Neural cell (in vitro differentiated cells): ENCODE data around the gene SLC6A7. TPM values are rescaled to one million over a fixed set of nuclear protein-coding genes. Genes with fewer than 3 reads are reported as not detected.

Experiments
- H2AFZ ChIP-seq: fragments of 200-600, 300-800 bp; sonication (generic), shearing (Covaris generic); 2 replicates; pipeline ENCODE4 v1.6.0; 2014; ENCODE audit warnings: low read depth, mild to moderate bottlenecking, antibody characterized with exemption, low read length, moderate library complexity
- H3F3A ChIP-seq: fragments of 200-600 bp; shearing (Covaris generic); 2 replicates; pipeline ENCODE4 v1.6.1; 2016; ENCODE audit warnings: mild to moderate bottlenecking, moderate library complexity, mixed read lengths, antibody characterized with exemption, low read length; ENCODE audit not compliant: insufficient read depth, poor library complexity, severe bottlenecking
- H3K27ac ChIP-seq: fragments of 200-600, 300-800 bp; sonication (generic), shearing (Covaris generic); 2 replicates; pipeline ENCODE4 v1.5.1; 2014; ENCODE audit warnings: mild to moderate bottlenecking, low read length, moderate library complexity
- H3K27me3 ChIP-seq: fragments of 300-800, 200-600 bp; sonication (generic), shearing (Covaris generic); 2 replicates; pipeline ENCODE4 v1.6.0; 2014; ENCODE audit warnings: mild to moderate bottlenecking, low read depth, low read length, moderate library complexity; ENCODE audit not compliant: insufficient read depth
- H3K36me3 ChIP-seq: fragments of 300-800, 200-600 bp; sonication (generic), shearing (Covaris generic); 2 replicates; pipeline ENCODE4 v1.5.1; 2014; ENCODE audit warnings: mild to moderate bottlenecking, antibody characterized with exemption, low read length, moderate library complexity; ENCODE audit not compliant: insufficient read depth
- H3K4me2 ChIP-seq: fragments of 300-800, 200-600 bp; sonication (generic), shearing (Covaris generic); 2 replicates; pipeline ENCODE4 v1.6.0; 2014; ENCODE audit warnings: mild to moderate bottlenecking, low read length
- H3K4me3 ChIP-seq: fragments of 300-800, 200-600 bp; sonication (generic), shearing (Covaris generic); 2 replicates; pipeline ENCODE4 v1.5.1; 2014; ENCODE audit warnings: mild to moderate bottlenecking, low read length, moderate library complexity
- H3K79me2 ChIP-seq: fragments of 200-600 bp; shearing (Covaris generic); replicated peaks from 2 replicates; pipeline ENCODE4 v1.6.0; 2014; ENCODE audit warnings: mild to moderate bottlenecking, low read length, moderate library complexity; ENCODE audit not compliant: insufficient read depth
- H3K9ac ChIP-seq: fragments of 300-800, 200-600 bp; sonication (generic), shearing (Covaris generic); 2 replicates; pipeline ENCODE4 v1.6.1; 2016; ENCODE audit warnings: mild to moderate bottlenecking, low read length, mixed read lengths
- H3K9me2 ChIP-seq: fragments of 200-600 bp; shearing (Covaris generic); 2 replicates; pipeline ENCODE4 v1.6.1; 2016; ENCODE audit warnings: mild to moderate bottlenecking, low read length, mixed read lengths; ENCODE audit not compliant: insufficient read depth
- H3K9me3 ChIP-seq: fragments of 200-600, 300-800 bp; sonication (generic), shearing (Covaris generic); 2 replicates; pipeline ENCODE4 v1.6.1; 2016; ENCODE audit warnings: mild to moderate bottlenecking, mixed run types, low read length, moderate library complexity, mixed read lengths
- H4K20me1 ChIP-seq: fragments of 200-600 bp; shearing (Covaris generic); 2 replicates; pipeline ENCODE4 v1.6.1; 2016; ENCODE audit warnings: mild to moderate bottlenecking, mixed run types; ENCODE audit not compliant: insufficient read depth
- CTCF ChIP-seq: fragments of 450-650 bp; IDR thresholded peaks from 2 replicates; pipeline ENCODE4 v1.5.1; 2014; ENCODE audit warnings: antibody characterized with exemption, mild to moderate bottlenecking, moderate library complexity; ENCODE audit not compliant: poor library complexity, severe bottlenecking
- EP300 ChIP-seq: fragments of 450-650 bp; conservative IDR thresholded peaks from 2 replicates; pipeline ENCODE4 v1.6.1; 2014; ENCODE audit warnings: antibody characterized with exemption, mild to moderate bottlenecking, moderate library complexity; ENCODE audit not compliant: poor library complexity, severe bottlenecking
- EZH2 ChIP-seq: fragments of 200-600, 300-800 bp; shearing (Covaris generic), sonication (generic); IDR thresholded peaks from 2 replicates; pipeline ENCODE4 v1.6.1; 2014; ENCODE audit warnings: antibody characterized with exemption, low read length, borderline replicate concordance, mild to moderate bottlenecking; ENCODE audit not compliant: insufficient read depth, poor library complexity, severe bottlenecking
- MXI1 ChIP-seq: fragments of 450-650 bp; conservative IDR thresholded peaks from 2 replicates; pipeline ENCODE4 v1.6.1; 2014; ENCODE audit warnings: antibody characterized with exemption, mild to moderate bottlenecking; ENCODE audit not compliant: poor library complexity, severe bottlenecking
- POLR2AphosphoS5 ChIP-seq: IDR thresholded peaks from 2 replicates; pipeline ENCODE4 v1.6.1; 2012
- RAD21 ChIP-seq: fragments of 450-650 bp; conservative IDR thresholded peaks from 2 replicates; pipeline ENCODE4 v1.6.1; 2014; ENCODE audit warnings: antibody characterized with exemption, mild to moderate bottlenecking, moderate library complexity
- REST ChIP-seq: IDR thresholded peaks from 2 replicates; pipeline ENCODE4 v1.6.1; 2012; ENCODE audit warnings: borderline replicate concordance
- SMC3 ChIP-seq: fragments of 450-650 bp; conservative IDR thresholded peaks from 2 replicates; pipeline ENCODE4 v1.6.1; 2014; ENCODE audit warnings: antibody characterized with exemption, mild to moderate bottlenecking, moderate library complexity; ENCODE audit not compliant: poor library complexity
- TAF1 ChIP-seq: IDR thresholded peaks from 2 replicates; pipeline ENCODE4 v1.6.1; 2012; ENCODE audit warnings: low read depth
- polyA plus RNA-seq: library from polyadenylated mRNA; depleted of rRNA; stranded (reverse); fragments of >200 nt; gene quantifications from 2 replicates; pipeline ENCODE4 v1.2.3, GENCODE V29; 2014

The SLC6A7 gene
- polyA plus RNA-seq, 1 donor from 2014 or later, result 4.6 TPM

GRCh38 chr5:150144879-150145278 is 45.0 kb upstream of the SLC6A7 start:
- TF ChIP-seq TAF1 (no peak), EZH2 (no peak), MXI1 (no peak), SMC3 (no peak), POLR2AphosphoS5 (no peak), CTCF (no peak), EP300 (no peak), RAD21 (no peak), REST (no peak)
- no peaks in the 10 kb centered on the region for H3K36me3 ChIP-seq
- no peak overlapping the region for H2AFZ ChIP-seq
- no peaks in the 10 kb centered on the region for H4K20me1 ChIP-seq
- H3K4me3 ChIP-seq, result no peak overlapping the region
- H3K27me3 ChIP-seq, result no peaks in the 10 kb centered on the region
- H3K27ac ChIP-seq, result no peak overlapping the region
- no peak overlapping the region for H3K9ac ChIP-seq
- H3K79me2 ChIP-seq, result no peaks in the 10 kb centered on the region
- H3F3A ChIP-seq, result no peaks in the 10 kb centered on the region
- H3K9me2 ChIP-seq, result no peaks in the 10 kb centered on the region
- no peaks in the 10 kb centered on the region for H3K9me3 ChIP-seq
- H3K4me2 ChIP-seq, result no peak overlapping the region

- Histone ChIP-seq H3K9me2 (no peaks in the 10 kb centered on the region), H3K27me3 (no peaks in the 10 kb centered on the region), H2AFZ (no peak overlapping the region), H3K9me3 (no peaks in the 10 kb centered on the region), H3K36me3 (no peaks in the 10 kb centered on the region), H3K4me3 (no peak overlapping the region), H3K27ac (no peak overlapping the region), H3K9ac (no peak overlapping the region), H4K20me1 (no peaks in the 10 kb centered on the region), H3K79me2 (no peaks in the 10 kb centered on the region), H3F3A (no peaks in the 10 kb centered on the region), H3K4me2 (no peak overlapping the region)
- no peak for TF ChIP-seq SMC3
- TF ChIP-seq MXI1, result no peak
- TF ChIP-seq TAF1, result no peak
- TF ChIP-seq RAD21, result no peak
- no peak for TF ChIP-seq EZH2
- no peak for TF ChIP-seq POLR2AphosphoS5
- TF ChIP-seq REST, result no peak
- TF ChIP-seq EP300, result no peak
- no peak for TF ChIP-seq CTCF
Observed at GRCh38 chr5:150146235-150146634, 43.6 kb upstream of the SLC6A7 start.
